H9 (cell line): ENCODE data around the gene KANSL1. TPM values are rescaled to one million over a fixed set of nuclear protein-coding genes. Genes with fewer than 3 reads are reported as not detected.

ENCODE experiments used
- DNase-seq: peaks from one replicate; pipeline ENCODE4 v3.0.0-alpha.2; 2017
- H2AFZ ChIP-seq: one replicate; pipeline ENCODE4 v1.6.1; 2013; ENCODE audit warnings: mild to moderate bottlenecking, low read length, control low read depth, moderate library complexity
- H2AK5ac ChIP-seq: 2 replicates; pipeline ENCODE4 v1.6.1; 2013; ENCODE audit warnings: low read length, control low read depth, mixed read lengths; ENCODE audit not compliant: insufficient read length
- H2BK120ac ChIP-seq: one replicate; pipeline ENCODE4 v1.6.1; 2013; ENCODE audit warnings: low read depth, mild to moderate bottlenecking, low read length, control low read depth, inconsistent platforms; ENCODE audit not compliant: poor library complexity, severe bottlenecking
- H2BK12ac ChIP-seq: 2 replicates; pipeline ENCODE4 v1.6.1; 2013; ENCODE audit warnings: low read length, control low read depth, mixed read lengths, low read depth; ENCODE audit not compliant: insufficient read length
- H2BK15ac ChIP-seq: 2 replicates; pipeline ENCODE4 v1.6.1; 2013; ENCODE audit warnings: low read depth, low read length, control low read depth
- H2BK20ac ChIP-seq: one replicate; pipeline ENCODE4 v1.6.1; 2013; ENCODE audit warnings: low read depth, mild to moderate bottlenecking, low read length, control low read depth, inconsistent platforms; ENCODE audit not compliant: poor library complexity, severe bottlenecking
- H2BK5ac ChIP-seq: 2 replicates; pipeline ENCODE4 v1.6.1; 2013; ENCODE audit warnings: low read length, control low read depth, mixed read lengths; ENCODE audit not compliant: insufficient read length
- H3K14ac ChIP-seq: 2 replicates; pipeline ENCODE4 v1.6.1; 2013; ENCODE audit warnings: low read length, control low read depth; ENCODE audit not compliant: insufficient read depth
- H3K18ac ChIP-seq: 2 replicates; pipeline ENCODE4 v1.6.1; 2013; ENCODE audit warnings: low read depth, mild to moderate bottlenecking, mixed read lengths, low read length, control low read depth; ENCODE audit not compliant: insufficient read length
- H3K23ac ChIP-seq: 2 replicates; pipeline ENCODE4 v1.6.1; 2013; ENCODE audit warnings: low read length, control low read depth, mixed read lengths, low read depth; ENCODE audit not compliant: insufficient read length
- H3K23me2 ChIP-seq: 2 replicates; pipeline ENCODE4 v1.6.1; 2013; ENCODE audit warnings: low read depth, mild to moderate bottlenecking, mixed read lengths, low read length, control low read depth; ENCODE audit not compliant: insufficient read length, poor library complexity, severe bottlenecking
- H3K27ac ChIP-seq: 2 replicates; pipeline ENCODE4 v1.5.1; 2013; ENCODE audit warnings: low read length, control low read depth, mixed read lengths, low read depth; ENCODE audit not compliant: insufficient read length
- H3K27me3 ChIP-seq: 2 replicates; pipeline ENCODE4 v1.6.1; 2013; ENCODE audit warnings: low read length, control low read depth, inconsistent platforms; ENCODE audit not compliant: insufficient read depth
- H3K4ac ChIP-seq: 2 replicates; pipeline ENCODE4 v1.6.1; 2013; ENCODE audit warnings: low read depth, mild to moderate bottlenecking, control low read depth, inconsistent platforms, low read length, moderate library complexity
- H3K4me1 ChIP-seq: 2 replicates; pipeline ENCODE4 v1.6.1; 2013; ENCODE audit warnings: low read length, control low read depth, inconsistent platforms; ENCODE audit not compliant: insufficient read depth
- H3K4me2 ChIP-seq: 2 replicates; pipeline ENCODE4 v1.6.1; 2013; ENCODE audit warnings: low read length, control low read depth, mixed read lengths; ENCODE audit not compliant: insufficient read length, insufficient read depth
- H3K56ac ChIP-seq: 2 replicates; pipeline ENCODE4 v1.6.1; 2013; ENCODE audit warnings: low read depth, mild to moderate bottlenecking, mixed read lengths, low read length, control low read depth; ENCODE audit not compliant: insufficient read length
- H3K79me1 ChIP-seq: 2 replicates; pipeline ENCODE4 v1.6.1; 2013; ENCODE audit warnings: low read depth, mild to moderate bottlenecking, moderate library complexity, low read length, control low read depth, inconsistent platforms; ENCODE audit not compliant: insufficient read depth, poor library complexity, severe bottlenecking
- H3K79me2 ChIP-seq: 2 replicates; pipeline ENCODE4 v1.6.1; 2013; ENCODE audit warnings: low read length, control low read depth, inconsistent platforms; ENCODE audit not compliant: insufficient read depth
- H3K9ac ChIP-seq: 2 replicates; pipeline ENCODE4 v1.6.1; 2013; ENCODE audit warnings: low read length, control low read depth, mixed read lengths; ENCODE audit not compliant: insufficient read length; ENCODE audit errors: extremely low read depth
- H3K9me3 ChIP-seq: one replicate; pipeline ENCODE4 v1.6.1; 2013; ENCODE audit warnings: low read depth, low read length, inconsistent platforms; ENCODE audit not compliant: control insufficient read depth
- H3T11ph ChIP-seq: one replicate; pipeline ENCODE4 v1.6.1; 2013; ENCODE audit warnings: mild to moderate bottlenecking, low read length, control low read depth, inconsistent platforms
- H4K20me1 ChIP-seq: one replicate; pipeline ENCODE4 v1.6.1; 2013; ENCODE audit not compliant: control insufficient read depth, insufficient read length, insufficient read depth
- H4K5ac ChIP-seq: 2 replicates; pipeline ENCODE4 v1.6.1; 2013; ENCODE audit warnings: low read depth, mild to moderate bottlenecking, mixed read lengths, low read length, control low read depth; ENCODE audit not compliant: insufficient read length
- H4K8ac ChIP-seq: replicated peaks from 2 replicates; pipeline ENCODE4 v1.6.1; 2013; ENCODE audit warnings: low read length, control low read depth, mixed read lengths, low read depth; ENCODE audit not compliant: insufficient read length
- H4K91ac ChIP-seq: 2 replicates; pipeline ENCODE4 v1.6.1; 2013; ENCODE audit warnings: low read depth, mild to moderate bottlenecking, moderate library complexity, mixed read lengths, low read length, control low read depth; ENCODE audit not compliant: insufficient read length
- H3K27ac Mint-ChIP-seq, 3 experiments: 2 replicates in 2 of 3; 3 replicates in 1 of 3; pipeline ENCODE4 v1.8.0; 2020 to 2021; ENCODE audit warnings: mixed read lengths in 3 of 3, mild to moderate bottlenecking in 1 of 3, moderate library complexity in 1 of 3
- H3K27me3 Mint-ChIP-seq: 2 replicates; pipeline ENCODE4 v1.8.0; 2021; ENCODE audit warnings: low read depth, mild to moderate bottlenecking, moderate library complexity, mixed read lengths
- H3K36me3 Mint-ChIP-seq, 3 experiments: 2 replicates in 2 of 3; 3 replicates in 1 of 3; pipeline ENCODE4 v1.8.0; 2020 to 2021; ENCODE audit warnings: low read depth in 3 of 3, mixed read lengths in 3 of 3; ENCODE audit not compliant: insufficient read depth in 1 of 3
- H3K4me1 Mint-ChIP-seq, 2 experiments: 2 replicates each; pipeline ENCODE4 v1.8.0; 2020; ENCODE audit warnings: mixed read lengths in 2 of 2
- H3K4me3 Mint-ChIP-seq, 2 experiments: 2 replicates in 1 of 2; 3 replicates in 1 of 2; pipeline ENCODE4 v1.8.0; 2020 to 2021; ENCODE audit warnings: mild to moderate bottlenecking in 2 of 2, mixed read lengths in 2 of 2, moderate library complexity in 1 of 2
- H3K9me3 Mint-ChIP-seq, 2 experiments: 2 replicates in 1 of 2; 3 replicates in 1 of 2; pipeline ENCODE4 v1.8.0; 2020; ENCODE audit warnings: mild to moderate bottlenecking in 2 of 2, mixed read lengths in 2 of 2, moderate library complexity in 1 of 2
- CTCF ChIP-seq: fragments of 200-600 bp; sonication (generic); conservative IDR thresholded peaks from 3 replicates; pipeline ENCODE4 v1.8.0; 2021; ENCODE audit warnings: antibody characterized with exemption, mild to moderate bottlenecking
- WGBS: extraction: QIAGEN DNeasy Blood & Tissue Kit; methylation state at CpG from one replicate; pipeline ENCODE4 v1.1.7; 2013; ENCODE audit warnings: missing lambda C conversion rate, low lambda C conversion rate, mixed read lengths; ENCODE audit not compliant: insufficient read length; ENCODE audit errors: extremely low coverage; 5-methylcytosine and 5-hydroxymethylcytosine counted together
- total RNA-seq: library from RNA; stranded (reverse); gene quantifications from 2 replicates; pipeline ENCODE4 v1.2.1, GENCODE V29; 2021

The KANSL1 gene
- total RNA-seq, 1 experiment from 2014 or later = 114 TPM

DNA sequence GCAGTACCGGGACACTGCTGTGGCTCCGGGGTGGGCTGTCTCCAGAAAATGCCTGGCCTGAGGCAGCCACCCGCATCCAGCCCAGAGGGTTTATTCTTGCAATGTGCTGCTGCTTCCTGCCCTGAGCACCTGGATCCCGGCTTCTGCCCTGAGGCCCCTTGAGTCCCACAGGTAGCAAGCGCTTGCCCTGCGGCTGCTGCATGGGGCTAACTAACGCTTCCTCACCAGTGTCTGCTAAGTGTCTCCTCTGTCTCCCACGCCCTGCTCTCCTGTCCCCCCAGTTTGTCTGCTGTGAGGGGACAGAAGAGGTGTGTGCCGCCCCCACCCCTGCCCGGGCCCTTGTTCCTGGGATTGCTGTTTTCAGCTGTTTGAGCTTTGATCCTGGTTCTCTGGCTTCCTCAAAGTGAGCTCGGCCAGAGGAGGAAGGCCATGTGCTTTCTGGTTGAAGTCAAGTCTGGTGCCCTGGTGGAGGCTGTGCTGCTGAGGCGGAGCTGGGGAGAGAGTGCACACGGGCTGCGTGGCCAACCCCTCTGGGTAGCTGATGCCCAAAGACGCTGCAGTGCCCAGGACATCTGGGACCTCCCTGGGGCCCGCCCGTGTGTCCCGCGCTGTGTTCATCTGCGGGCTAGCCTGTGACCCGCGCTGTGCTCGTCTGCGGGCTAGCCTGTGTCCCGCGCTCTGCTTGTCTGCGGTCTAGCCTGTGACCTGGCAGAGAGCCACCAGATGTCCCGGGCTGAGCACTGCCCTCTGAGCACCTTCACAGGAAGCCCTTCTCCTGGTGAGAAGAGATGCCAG, 181.3 kb downstream of the KANSL1 start:
- H3K27ac Mint-ChIP-seq = no peak overlapping the region
- no peak overlapping the region for H2AFZ ChIP-seq
- DNase-seq = peak; percentile 71
- H3K4me1 ChIP-seq = no peaks in the 10 kb centered on the region
- H3K4me1 Mint-ChIP-seq = 0 out of 4 replicates have a peak, but pooled peaks cover 0 to 6% of the 10 kb centered on the region in 2 experiments
- H2AK5ac ChIP-seq = no peak overlapping the region
- no peak overlapping the region for H3K14ac ChIP-seq
- no CpG with 5 or more reads among the region's 28 CpGs for WGBS
- H3K4ac ChIP-seq = no peak overlapping the region
- H3K9me3 Mint-ChIP-seq = no peaks in the 10 kb centered on the region
- H3T11ph ChIP-seq = no peak overlapping the region
- no peak overlapping the region for H4K91ac ChIP-seq
- no peak overlapping the region for H3K4me3 Mint-ChIP-seq
- no peak overlapping the region for H3K9ac ChIP-seq
- H3K4me2 ChIP-seq = no peak overlapping the region
- no peaks in the 10 kb centered on the region for H3K23me2 ChIP-seq
- no peak overlapping the region for H2BK20ac ChIP-seq
- TF ChIP-seq CTCF = no peak
- no peaks in the 10 kb centered on the region for H3K79me1 ChIP-seq
- no peak overlapping the region for H3K56ac ChIP-seq
- no peak overlapping the region for H2BK120ac ChIP-seq
- no peak overlapping the region for H4K5ac ChIP-seq
- H3K36me3 Mint-ChIP-seq = no peaks in the 10 kb centered on the region; a peak in 1 of 7 replicates
- peaks cover 2% of the 10 kb centered on the region for H3K27me3 Mint-ChIP-seq
- H2BK15ac ChIP-seq = no peak overlapping the region
- H2BK5ac ChIP-seq = no peak overlapping the region
- no peaks in the 10 kb centered on the region for H3K9me3 ChIP-seq
- no peak overlapping the region for H3K27ac ChIP-seq
- no peaks in the 10 kb centered on the region for H3K79me2 ChIP-seq
- no peaks in the 10 kb centered on the region for H3K27me3 ChIP-seq
- no peak overlapping the region for H3K18ac ChIP-seq
- no peak overlapping the region for H4K8ac ChIP-seq
- no peaks in the 10 kb centered on the region for H4K20me1 ChIP-seq
- H2BK12ac ChIP-seq = no peak overlapping the region
- no peak overlapping the region for H3K23ac ChIP-seq
